NCI-H1092 (cell line): ENCODE data around the gene WASL.
"Not testable (repeated sequence)": the region's sequence is repeated elsewhere in the genome, so short reads cannot be mapped to it uniquely, and the experiment has no call there.

Experiments used
- DNase-seq: peaks from one replicate; lab custom pipeline; 2025; lab: John Stamatoyannopoulos, UW

Gene WASL

DNA sequence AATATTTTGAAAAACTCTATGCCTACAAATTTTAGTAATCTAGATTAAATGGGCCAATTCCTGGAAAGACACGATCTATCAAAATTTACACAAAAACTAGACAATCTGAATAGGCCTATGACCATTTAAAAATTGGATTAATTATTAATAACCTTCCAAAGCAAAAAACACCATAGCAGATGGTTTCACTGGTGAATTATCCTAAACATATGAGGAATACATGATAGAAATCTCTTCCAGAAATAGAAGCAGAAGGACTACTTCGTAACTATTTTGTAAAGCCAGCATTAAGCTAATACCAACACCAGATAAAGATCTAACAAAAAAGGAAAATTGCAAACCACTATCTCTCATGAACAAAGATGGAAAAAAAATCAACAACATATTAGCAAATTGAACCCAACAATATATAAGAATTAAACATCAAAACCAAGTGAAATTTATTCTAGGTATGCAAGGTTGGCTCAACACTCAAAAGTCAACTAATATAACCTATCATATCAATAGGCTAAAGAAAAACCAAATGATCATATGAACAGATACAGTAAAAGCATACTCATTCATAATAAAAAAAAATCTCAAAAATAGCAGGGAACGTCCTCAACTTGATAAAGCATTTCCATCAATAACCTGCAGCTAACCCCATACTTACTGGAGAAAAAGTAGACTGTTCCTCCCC is 16.3 kb downstream of the WASL start:
- no peak for DNase-seq

DNA sequence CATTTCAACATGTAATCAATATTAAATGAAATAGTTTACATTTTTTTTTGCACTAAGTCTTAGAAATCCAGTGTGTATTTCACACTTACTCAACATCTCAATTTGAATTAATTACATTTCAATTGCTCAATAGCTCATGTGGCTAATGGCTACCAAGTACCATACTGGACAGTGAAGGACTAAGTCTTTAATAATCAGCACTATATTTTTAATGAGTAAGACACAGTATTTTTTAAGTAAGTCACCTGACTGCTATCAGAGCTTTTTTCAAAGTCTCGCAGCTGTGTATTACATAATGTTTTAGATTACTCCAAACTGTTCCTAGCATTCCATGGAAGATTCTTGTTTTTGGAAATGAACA is 19.6 kb downstream of the WASL start:
- no peak for DNase-seq

- no peak for DNase-seq
Observed at GRCh38 chr7:123727071-123727837, 21.5 kb downstream of the WASL start.

DNA sequence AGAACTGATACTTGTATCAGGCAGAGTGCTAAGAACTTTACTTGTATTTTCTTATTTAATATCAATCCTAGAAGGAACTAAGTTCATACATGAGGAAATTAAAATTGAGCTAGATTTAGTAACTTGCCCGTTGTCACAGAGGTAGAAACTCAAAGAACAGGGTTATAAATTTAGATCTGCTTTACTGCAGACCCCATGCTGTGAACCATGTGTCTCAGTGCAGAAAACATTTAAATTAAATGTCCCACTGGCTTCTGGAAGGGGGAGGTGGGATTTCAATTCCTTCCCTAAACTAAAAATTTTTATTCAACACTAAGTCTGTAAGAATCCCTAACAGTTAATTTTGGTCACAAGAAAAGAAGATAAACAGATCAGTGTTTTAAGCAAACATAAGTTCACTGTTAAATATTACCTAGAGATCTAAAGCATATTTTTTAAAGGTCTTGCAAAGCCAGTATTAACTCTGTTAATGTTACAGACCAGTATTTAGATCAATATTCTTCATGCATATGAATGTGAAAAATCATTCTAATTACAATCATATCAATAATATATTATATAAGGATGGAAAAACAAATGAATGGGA is 23.1 kb downstream of the WASL start:
- no peak for DNase-seq

DNA sequence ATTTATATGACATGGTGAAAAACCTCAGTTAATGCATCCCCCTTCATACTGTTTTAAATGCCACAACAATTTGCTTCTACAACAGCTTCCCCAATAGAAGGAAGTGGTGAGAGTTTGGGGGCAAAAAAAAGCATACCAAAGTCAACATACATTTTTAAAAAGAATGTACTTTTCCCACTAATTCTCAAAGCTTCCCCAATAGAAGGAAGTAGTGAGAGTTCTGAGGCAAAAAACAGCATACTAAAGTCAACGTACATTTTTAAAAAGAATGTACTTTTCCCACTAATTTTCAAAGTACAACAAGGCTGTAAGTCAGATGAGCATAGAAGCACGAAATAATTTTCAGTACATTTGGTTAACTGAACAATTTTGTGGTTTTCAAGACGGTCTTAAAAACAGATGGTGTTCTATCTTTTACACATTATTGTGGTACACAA is 24.0 kb downstream of the WASL start:
- no peak for DNase-seq

GRCh38 chr7:123723913-123724312 is 24.9 kb downstream of the WASL start:
- no peak for DNase-seq

GRCh38 chr7:123720527-123720926 is 28.3 kb downstream of the WASL start:
- DNase-seq = not testable (repeated sequence)

DNA sequence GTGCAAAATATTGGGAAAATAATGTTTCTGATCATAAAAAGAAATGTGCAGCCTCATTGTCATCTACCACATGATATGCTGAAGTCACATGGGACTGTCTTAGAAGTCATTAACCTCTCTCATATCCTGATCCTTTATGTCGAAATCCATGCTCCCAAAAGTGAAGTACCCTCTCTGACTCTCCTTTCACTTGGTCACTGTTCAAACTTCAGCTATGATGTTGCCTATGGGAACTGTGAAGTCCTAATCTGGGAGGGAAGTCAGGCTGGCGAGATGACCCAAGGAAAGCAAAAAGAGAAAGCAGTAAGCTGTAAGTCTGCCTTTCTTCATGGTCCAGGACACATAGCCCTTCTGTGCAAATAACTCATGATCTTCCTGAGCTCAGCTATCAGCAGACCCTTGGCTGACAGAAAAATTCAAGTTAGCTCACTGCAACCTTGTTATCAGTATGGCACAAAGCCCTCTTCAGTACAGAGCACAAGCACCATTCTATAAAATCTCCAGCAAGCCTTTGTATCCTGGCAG is 29.5 kb downstream of the WASL start:
- DNase-seq = no peak

DNA sequence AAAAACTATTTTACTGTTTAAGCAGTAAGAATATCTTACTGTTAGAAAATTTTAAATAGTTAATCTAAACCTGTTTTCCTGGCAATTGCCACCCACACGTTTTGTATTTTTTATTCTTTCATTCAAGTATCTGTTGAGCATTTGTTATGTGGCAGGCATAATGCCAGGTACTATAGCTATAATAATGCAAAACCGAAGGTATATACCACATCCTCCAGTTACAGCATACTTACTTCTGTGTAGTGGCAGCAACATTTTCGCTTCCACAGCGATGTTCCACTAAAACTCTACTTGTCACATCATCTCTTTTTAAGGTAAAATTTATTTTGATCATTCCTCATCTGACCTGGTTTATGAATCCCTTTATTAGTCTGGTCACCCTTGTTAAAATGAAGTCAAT is 30.0 kb downstream of the WASL start:
- no peak for DNase-seq

- DNase-seq = no peak
Observed at GRCh38 chr7:123717689-123718088, 31.1 kb downstream of the WASL start.

DNA sequence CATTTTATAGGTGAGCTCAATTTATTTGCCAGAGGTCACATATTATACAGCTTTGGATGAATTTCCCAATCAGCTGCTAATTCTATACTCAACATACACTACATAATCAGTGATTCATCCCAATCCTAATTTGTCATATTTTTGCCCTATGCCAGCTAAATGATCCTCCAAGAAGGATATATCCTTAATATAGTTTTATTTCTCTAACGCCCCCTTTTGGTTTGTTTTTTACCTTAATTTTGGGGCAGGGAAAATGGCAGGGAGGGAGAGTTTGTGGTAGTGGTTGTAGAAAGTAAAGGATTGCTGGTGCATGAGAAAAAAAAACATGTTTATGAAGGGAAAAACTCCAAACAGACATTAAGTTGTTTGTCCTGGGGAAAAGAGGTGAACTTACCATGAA is 31.9 kb downstream of the WASL start:
- no peak for DNase-seq

DNA sequence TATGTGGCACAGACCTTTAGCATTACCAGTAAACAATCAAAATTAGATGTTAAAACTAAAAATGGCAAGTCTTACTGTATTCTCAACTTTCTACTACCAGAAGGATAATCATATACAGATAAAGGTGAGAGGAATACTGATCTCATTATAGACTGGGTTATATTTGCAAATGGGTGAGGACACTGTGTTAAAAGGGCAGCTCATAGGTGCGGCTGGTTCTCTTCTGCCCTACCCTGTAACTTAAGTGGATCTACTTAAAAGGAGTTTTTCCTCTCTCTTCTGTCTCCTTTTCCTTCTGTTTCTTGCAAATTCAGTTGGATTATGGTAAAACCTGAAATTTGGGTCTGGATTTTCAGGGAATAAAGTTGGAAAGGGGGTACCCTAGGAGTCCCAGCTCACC is 33.0 kb downstream of the WASL start:
- no peak for DNase-seq

DNA sequence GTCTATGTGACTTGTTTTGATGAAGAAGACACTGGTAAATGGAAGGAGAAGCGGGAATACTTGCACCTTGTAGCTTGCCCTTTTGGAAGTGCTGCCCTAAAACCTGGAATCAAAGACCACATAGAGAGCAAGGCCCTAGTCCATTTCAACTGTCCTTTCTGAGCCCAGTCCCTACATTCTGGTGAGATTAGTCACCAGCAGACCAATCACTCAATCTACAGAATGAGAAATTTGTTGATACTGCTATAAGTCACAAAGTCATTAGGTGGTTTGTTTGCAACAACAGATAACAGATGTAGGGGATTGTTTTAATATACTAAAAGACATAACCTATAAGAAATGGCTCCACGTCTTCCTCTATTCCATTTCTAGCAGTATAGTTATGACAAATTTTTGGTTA is 33.6 kb downstream of the WASL start:
- no peak for DNase-seq

- no peak for DNase-seq
Observed at GRCh38 chr7:123714296-123715080, 34.3 kb downstream of the WASL start.

GRCh38 chr7:123712619-123713018 is 36.2 kb downstream of the WASL start:
- DNase-seq = no peak

GRCh38 chr7:123711832-123712293 is 36.9 kb downstream of the WASL start:
- DNase-seq = no peak

DNA sequence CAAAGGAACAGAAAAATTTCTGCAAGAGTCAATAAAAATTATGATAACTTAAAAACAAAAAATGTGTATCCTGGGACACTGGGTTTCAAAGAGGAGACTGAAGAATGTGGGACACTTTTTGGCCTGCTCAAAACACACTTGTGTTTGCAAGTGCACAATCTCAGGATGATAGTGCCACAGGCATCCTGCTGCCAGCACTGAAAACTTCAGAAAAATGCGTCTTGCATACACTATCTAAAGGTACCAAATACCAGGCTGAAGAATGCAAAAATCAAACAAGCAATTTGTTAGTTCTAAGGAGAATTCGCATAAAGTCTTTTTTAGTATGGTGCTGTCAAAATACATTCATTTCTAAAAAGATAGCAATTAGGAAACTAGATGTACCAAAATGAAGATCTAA is 38.1 kb downstream of the WASL start:
- DNase-seq = no peak

DNA sequence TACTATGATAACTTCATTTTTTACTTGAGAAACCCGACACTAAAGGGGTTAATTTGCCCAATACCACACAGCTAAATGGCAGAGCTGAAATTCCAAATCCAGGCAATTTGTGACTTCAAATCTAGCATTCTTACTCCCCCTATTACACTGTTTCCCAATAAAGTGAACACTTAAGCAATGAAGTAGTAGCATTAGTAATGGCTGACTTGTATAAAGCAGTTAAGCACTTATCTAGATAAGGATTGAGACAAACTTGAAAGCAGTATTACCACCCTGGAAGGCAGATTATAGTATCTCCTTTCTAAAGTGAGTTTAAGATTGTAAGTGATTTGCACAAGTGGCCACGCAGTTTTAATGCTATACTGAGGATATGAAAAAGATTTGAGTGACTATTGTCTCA is 39.3 kb downstream of the WASL start:
- no peak for DNase-seq

GRCh38 chr7:123705211-123705901 is 43.4 kb downstream of the WASL start:
- no peak for DNase-seq

- DNase-seq = no peak
Observed at GRCh38 chr7:123695944-123696677, 52.7 kb downstream of the WASL start.

GRCh38 chr7:123692471-123692877 is 56.3 kb downstream of the WASL start:
- no peak for DNase-seq
